ENCODE measurements around the gene CFAP69. TPM values are rescaled to one million over a fixed set of nuclear protein-coding genes. Genes with fewer than 3 reads are reported as not detected.

Gene CFAP69
- total RNA-seq, 1 experiment from 2014 or later = 3.4 TPM

DNA sequence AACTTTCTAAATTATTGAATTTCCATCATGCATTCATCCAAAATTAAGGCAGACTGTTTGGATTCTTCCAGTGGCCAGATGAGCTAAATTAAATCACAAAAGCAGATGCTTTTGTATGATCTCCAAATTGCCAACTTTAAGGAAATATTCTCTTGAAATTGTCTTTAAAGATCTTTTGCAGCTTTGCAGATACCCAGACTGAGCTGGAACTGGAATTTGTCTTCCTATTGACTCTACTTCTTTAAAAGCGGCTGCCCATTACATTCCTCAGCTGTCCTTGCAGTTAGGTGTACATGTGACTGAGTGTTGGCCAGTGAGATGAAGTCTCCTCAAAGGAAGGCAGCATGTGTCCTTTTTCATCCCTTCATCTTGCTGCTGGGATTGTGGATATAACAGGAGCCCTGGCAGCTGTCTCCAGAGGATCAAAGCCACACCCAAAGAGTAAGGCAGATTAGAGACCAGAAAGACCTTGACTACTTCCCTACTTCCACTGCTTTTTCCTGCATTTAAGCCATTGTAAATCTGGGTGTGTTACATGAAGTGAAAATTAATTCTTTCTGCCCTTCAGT, 8.2 kb upstream of the CFAP69 start (continued):
- TF ChIP-seq OVOL2 (CRISPR knock-in tag; IDR thresholded peaks at IDR 0.05; ENCODE audit: borderline replicate concordance) = no peak
- TF ChIP-seq SP1 (CRISPR knock-in tag; conservative IDR thresholded peaks at IDR 0.05) = no peak
- no peak for TF ChIP-seq MYBL2 (CRISPR knock-in tag; IDR thresholded peaks at IDR 0.05)
- TF ChIP-seq NR2C2 (CRISPR knock-in tag; IDR thresholded peaks at IDR 0.05) = no peak

DNA sequence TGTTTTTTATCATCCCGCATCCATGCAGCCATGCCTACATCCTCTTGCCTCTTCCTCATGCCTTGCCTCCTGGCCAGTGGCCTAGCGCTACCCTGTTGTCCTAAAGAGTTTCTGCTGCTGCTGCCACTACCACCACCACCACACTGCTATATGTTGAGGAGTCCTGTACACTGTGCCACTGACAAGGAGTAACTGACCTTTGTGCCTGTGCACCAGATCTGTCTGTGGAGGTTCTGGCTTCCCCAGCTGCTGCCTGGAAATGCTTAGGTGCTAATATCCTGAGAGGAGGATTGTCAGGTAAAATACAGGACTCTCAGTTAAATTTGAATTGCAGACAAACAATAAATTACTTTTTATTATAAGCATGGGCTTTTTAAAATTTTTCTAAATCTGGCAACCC, 7.0 kb upstream of the CFAP69 start:
- Mint-ChIP-seq H3K9me3 (no peaks in the 10 kb centered on the region), H3K36me3 (no peaks in the 10 kb centered on the region), H3K27ac (no peak overlapping the region), H3K4me1 (peaks cover 9% of the 10 kb centered on the region), H3K4me3 (no peak overlapping the region), H3K27me3 (ENCODE audit: low read depth) (no peaks in the 10 kb centered on the region)
- TF ChIP-seq, protein P1, sequence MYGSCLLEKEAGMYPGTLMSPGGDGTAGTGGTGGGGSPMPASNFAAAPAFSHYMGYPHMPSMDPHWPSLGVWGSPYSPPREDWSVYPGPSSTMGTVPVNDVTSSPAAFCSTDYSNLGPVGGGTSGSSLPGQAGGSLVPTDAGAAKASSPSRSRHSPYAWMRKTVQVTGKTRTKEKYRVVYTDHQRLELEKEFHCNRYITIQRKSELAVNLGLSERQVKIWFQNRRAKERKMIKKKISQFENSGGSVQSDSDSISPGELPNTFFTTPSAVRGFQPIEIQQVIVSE (CRISPR knock-in tag; IDR thresholded peaks at IDR 0.05; ENCODE audit: borderline replicate concordance) = no peak
- TF ChIP-seq ZNF396 (CRISPR knock-in tag; IDR thresholded peaks at IDR 0.05; ENCODE audit: borderline replicate concordance) (no peak), FOXP1 (CRISPR knock-in tag; IDR thresholded peaks at IDR 0.05; ENCODE audit: borderline replicate concordance) (no peak), NR1H2 (CRISPR knock-in tag; IDR thresholded peaks at IDR 0.05) (no peak), ETV6 (CRISPR knock-in tag; IDR thresholded peaks at IDR 0.05) (no peak), EMX1 (CRISPR knock-in tag; IDR thresholded peaks at IDR 0.05) (no peak), ZNF317 (CRISPR knock-in tag; IDR thresholded peaks at IDR 0.05; ENCODE audit: borderline replicate concordance, low read depth) (no peak), ZNF121 (CRISPR knock-in tag; IDR thresholded peaks at IDR 0.05) (no peak)
- TF ChIP-seq, protein P2, sequence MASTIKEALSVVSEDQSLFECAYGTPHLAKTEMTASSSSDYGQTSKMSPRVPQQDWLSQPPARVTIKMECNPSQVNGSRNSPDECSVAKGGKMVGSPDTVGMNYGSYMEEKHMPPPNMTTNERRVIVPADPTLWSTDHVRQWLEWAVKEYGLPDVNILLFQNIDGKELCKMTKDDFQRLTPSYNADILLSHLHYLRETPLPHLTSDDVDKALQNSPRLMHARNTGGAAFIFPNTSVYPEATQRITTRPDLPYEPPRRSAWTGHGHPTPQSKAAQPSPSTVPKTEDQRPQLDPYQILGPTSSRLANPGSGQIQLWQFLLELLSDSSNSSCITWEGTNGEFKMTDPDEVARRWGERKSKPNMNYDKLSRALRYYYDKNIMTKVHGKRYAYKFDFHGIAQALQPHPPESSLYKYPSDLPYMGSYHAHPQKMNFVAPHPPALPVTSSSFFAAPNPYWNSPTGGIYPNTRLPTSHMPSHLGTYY (CRISPR knock-in tag; IDR thresholded peaks at IDR 0.05) = no peak
- TF ChIP-seq, protein P3, sequence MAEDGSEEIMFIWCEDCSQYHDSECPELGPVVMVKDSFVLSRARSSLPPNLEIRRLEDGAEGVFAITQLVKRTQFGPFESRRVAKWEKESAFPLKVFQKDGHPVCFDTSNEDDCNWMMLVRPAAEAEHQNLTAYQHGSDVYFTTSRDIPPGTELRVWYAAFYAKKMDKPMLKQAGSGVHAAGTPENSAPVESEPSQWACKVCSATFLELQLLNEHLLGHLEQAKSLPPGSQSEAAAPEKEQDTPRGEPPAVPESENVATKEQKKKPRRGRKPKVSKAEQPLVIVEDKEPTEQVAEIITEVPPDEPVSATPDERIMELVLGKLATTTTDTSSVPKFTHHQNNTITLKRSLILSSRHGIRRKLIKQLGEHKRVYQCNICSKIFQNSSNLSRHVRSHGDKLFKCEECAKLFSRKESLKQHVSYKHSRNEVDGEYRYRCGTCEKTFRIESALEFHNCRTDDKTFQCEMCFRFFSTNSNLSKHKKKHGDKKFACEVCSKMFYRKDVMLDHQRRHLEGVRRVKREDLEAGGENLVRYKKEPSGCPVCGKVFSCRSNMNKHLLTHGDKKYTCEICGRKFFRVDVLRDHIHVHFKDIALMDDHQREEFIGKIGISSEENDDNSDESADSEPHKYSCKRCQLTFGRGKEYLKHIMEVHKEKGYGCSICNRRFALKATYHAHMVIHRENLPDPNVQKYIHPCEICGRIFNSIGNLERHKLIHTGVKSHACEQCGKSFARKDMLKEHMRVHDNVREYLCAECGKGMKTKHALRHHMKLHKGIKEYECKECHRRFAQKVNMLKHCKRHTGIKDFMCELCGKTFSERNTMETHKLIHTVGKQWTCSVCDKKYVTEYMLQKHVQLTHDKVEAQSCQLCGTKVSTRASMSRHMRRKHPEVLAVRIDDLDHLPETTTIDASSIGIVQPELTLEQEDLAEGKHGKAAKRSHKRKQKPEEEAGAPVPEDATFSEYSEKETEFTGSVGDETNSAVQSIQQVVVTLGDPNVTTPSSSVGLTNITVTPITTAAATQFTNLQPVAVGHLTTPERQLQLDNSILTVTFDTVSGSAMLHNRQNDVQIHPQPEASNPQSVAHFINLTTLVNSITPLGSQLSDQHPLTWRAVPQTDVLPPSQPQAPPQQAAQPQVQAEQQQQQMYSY (CRISPR knock-in tag; IDR thresholded peaks at IDR 0.05) = no peak
- TF ChIP-seq, protein P4, sequence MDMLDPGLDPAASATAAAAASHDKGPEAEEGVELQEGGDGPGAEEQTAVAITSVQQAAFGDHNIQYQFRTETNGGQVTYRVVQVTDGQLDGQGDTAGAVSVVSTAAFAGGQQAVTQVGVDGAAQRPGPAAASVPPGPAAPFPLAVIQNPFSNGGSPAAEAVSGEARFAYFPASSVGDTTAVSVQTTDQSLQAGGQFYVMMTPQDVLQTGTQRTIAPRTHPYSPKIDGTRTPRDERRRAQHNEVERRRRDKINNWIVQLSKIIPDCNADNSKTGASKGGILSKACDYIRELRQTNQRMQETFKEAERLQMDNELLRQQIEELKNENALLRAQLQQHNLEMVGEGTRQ (CRISPR knock-in tag; IDR thresholded peaks at IDR 0.05) = no peak
- no peak for ATAC-seq
- ChIA-PET CTCF (no interaction called here), POLR2A (no interaction called here)
- DNase-seq (ENCODE audit: low spot score) = no peak

DNA sequence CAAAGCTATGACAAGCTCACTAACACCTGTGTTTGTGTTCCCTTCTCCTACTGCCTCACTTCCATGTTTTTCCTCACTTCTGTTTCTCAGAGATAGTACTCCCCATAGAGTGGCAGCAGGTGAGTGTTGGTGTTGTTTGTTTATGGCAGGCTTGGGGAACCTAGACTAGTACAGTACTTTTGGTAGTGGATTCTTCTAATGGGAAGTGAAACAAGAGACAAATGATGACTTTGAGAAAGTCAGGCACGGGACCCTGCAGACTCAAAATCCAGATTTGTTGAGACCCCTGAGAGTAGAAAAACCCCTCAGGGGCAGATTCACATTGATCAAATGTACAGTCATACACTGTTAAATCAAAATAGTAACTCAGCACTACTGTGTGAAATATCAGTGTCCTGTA, 6.4 kb upstream of the CFAP69 start:
- H3K4me1 Mint-ChIP-seq = peaks cover 12% of the 10 kb centered on the region
- no peak for DNase-seq (ENCODE audit: low spot score)
- peaks cover 3% of the 10 kb centered on the region; the same call in 1 of the 2 replicates for H3K27me3 Mint-ChIP-seq (ENCODE audit: low read depth)
- TF ChIP-seq CBFB (CRISPR knock-in tag; IDR thresholded peaks at IDR 0.05; ENCODE audit: low read depth) (no peak), RORB (CRISPR knock-in tag; IDR thresholded peaks at IDR 0.05) (no peak), TCF7 (CRISPR knock-in tag; IDR thresholded peaks at IDR 0.05; ENCODE audit: low read depth) (no peak), ZNF423 (CRISPR knock-in tag; IDR thresholded peaks at IDR 0.05) (no peak), FOXP1 (CRISPR knock-in tag; IDR thresholded peaks at IDR 0.05; ENCODE audit: borderline replicate concordance) (no peak)
- TF ChIP-seq, protein P5, sequence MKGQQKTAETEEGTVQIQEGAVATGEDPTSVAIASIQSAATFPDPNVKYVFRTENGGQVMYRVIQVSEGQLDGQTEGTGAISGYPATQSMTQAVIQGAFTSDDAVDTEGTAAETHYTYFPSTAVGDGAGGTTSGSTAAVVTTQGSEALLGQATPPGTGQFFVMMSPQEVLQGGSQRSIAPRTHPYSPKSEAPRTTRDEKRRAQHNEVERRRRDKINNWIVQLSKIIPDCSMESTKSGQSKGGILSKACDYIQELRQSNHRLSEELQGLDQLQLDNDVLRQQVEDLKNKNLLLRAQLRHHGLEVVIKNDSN (CRISPR knock-in tag; IDR thresholded peaks at IDR 0.05) = no peak
- TF ChIP-seq, protein P6, sequence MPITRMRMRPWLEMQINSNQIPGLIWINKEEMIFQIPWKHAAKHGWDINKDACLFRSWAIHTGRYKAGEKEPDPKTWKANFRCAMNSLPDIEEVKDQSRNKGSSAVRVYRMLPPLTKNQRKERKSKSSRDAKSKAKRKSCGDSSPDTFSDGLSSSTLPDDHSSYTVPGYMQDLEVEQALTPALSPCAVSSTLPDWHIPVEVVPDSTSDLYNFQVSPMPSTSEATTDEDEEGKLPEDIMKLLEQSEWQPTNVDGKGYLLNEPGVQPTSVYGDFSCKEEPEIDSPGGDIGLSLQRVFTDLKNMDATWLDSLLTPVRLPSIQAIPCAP (CRISPR knock-in tag; IDR thresholded peaks at IDR 0.05) = no peak
- POLR2A ChIA-PET = no interaction called here
- CTCF ChIA-PET = no interaction called here
- H3K4me3 Mint-ChIP-seq = no peak overlapping the region
- no peaks in the 10 kb centered on the region for H3K9me3 Mint-ChIP-seq
- no peak overlapping the region; the same call in 1 of the 2 replicates for H3K27ac Mint-ChIP-seq
- H3K36me3 Mint-ChIP-seq = no peaks in the 10 kb centered on the region
- ATAC-seq = no peak

Data from WTC11 (cell line).